H1 (cell line): ENCODE measurements around the gene P3H2. TPM values are rescaled to one million over a fixed set of nuclear protein-coding genes. Genes with fewer than 3 reads are reported as not detected.

ENCODE experiments used
- CTCF ChIA-PET: fragments of 300-600 bp; sonication (Branson Sonifier 250); formaldehyde crosslinking; loops from one replicate; lab custom pipeline; 2021; ENCODE audit not compliant: partially characterized antibody; lab: Charles Lee
- POLR2A ChIA-PET: fragments of 300-600 bp; sonication (Branson Sonifier 250); formaldehyde crosslinking; loops from one replicate; lab custom pipeline; 2021; ENCODE audit warnings: inconsistent platforms; ENCODE audit not compliant: partially characterized antibody; lab: Charles Lee
- DNase-seq, 2 experiments: peaks; one replicate each; pipeline versions ENCODE4 v3.0.0 to v3.0.0-alpha.2; 2010 to 2022; ENCODE audit warnings: low spot score in 2 of 2, low read depth in 1 of 2, mixed read lengths in 1 of 2
- FAIRE-seq: peaks from 2 replicates; lab custom pipeline; 2011; peaks lifted over from hg19 to GRCh38; lab: Jason Lieb, UNC
- H2AFZ ChIP-seq: 2 replicates; pipeline ENCODE4 v1.8.1; 2012; ENCODE audit warnings: low read length, inconsistent platforms
- H2AK5ac ChIP-seq: 2 replicates; pipeline ENCODE4 v1.6.1; 2013; ENCODE audit warnings: low read depth, low read length
- H2BK120ac ChIP-seq: replicated peaks from 2 replicates; pipeline ENCODE3; 2013; ENCODE audit warnings: low read depth, low read length, inconsistent platforms
- H2BK12ac ChIP-seq: 2 replicates; pipeline ENCODE4 v1.6.1; 2013; ENCODE audit warnings: low read depth, low read length
- H2BK15ac ChIP-seq: 2 replicates; pipeline ENCODE4 v1.6.1; 2013; ENCODE audit warnings: low read length
- H2BK20ac ChIP-seq: 2 replicates; pipeline ENCODE4 v1.6.1; 2013; ENCODE audit warnings: low read length
- H2BK5ac ChIP-seq: 2 replicates; pipeline ENCODE4 v1.6.1; 2013; ENCODE audit warnings: low read depth, low read length
- H3K14ac ChIP-seq: 2 replicates; pipeline ENCODE4 v1.6.1; 2013; ENCODE audit warnings: inconsistent platforms; ENCODE audit not compliant: insufficient read length
- H3K18ac ChIP-seq: 2 replicates; pipeline ENCODE4 v1.6.1; 2013; ENCODE audit warnings: low read length; ENCODE audit errors: extremely low read depth
- H3K23ac ChIP-seq: 2 replicates; pipeline ENCODE4 v1.6.1; 2013; ENCODE audit warnings: inconsistent platforms; ENCODE audit not compliant: insufficient read length
- H3K23me2 ChIP-seq: 2 replicates; pipeline ENCODE4 v1.6.1; 2013; ENCODE audit warnings: low read depth, low read length
- H3K27ac ChIP-seq: 2 replicates; pipeline ENCODE4 v1.6.1; 2011; ENCODE audit warnings: low read depth, low read length, inconsistent platforms
- H3K27me3 ChIP-seq, 4 experiments: replicated peaks in 1 of 4; 1 replicate in 1 of 4; 2 replicates in 3 of 4; pipeline versions ENCODE4 v1.6.1 to v1.8.1; 2011 to 2013; ENCODE audit warnings: low read length in 3 of 4, mild to moderate bottlenecking in 3 of 4, inconsistent platforms in 2 of 4, mixed read lengths in 2 of 4, moderate library complexity in 1 of 4; ENCODE audit not compliant: control insufficient read depth in 3 of 4, insufficient read depth in 3 of 4; ENCODE audit errors: extremely low read depth in 1 of 4
- H3K36me3 ChIP-seq, 4 experiments: 2 replicates each; pipeline versions ENCODE4 v1.6.1 to v1.8.1; 2011 to 2013; ENCODE audit warnings: mild to moderate bottlenecking in 4 of 4, low read length in 3 of 4, moderate library complexity in 2 of 4, control low read depth in 1 of 4, inconsistent platforms in 1 of 4; ENCODE audit not compliant: insufficient read depth in 4 of 4, control insufficient read depth in 2 of 4
- H3K4ac ChIP-seq: replicated peaks from 2 replicates; pipeline ENCODE3; 2013; ENCODE audit warnings: low read length, low read depth, mixed read lengths, inconsistent platforms; ENCODE audit not compliant: insufficient read length
- H3K4me1 ChIP-seq, 4 experiments: replicated peaks in 1 of 4; 1 replicate in 1 of 4; 2 replicates in 3 of 4; pipeline versions ENCODE4 v1.6.1 to v1.8.1; 2011 to 2013; ENCODE audit warnings: low read length in 3 of 4, inconsistent platforms in 2 of 4, mixed read lengths in 1 of 4; ENCODE audit not compliant: insufficient read depth in 4 of 4, control insufficient read depth in 3 of 4
- H3K4me2 ChIP-seq, 2 experiments: 2 replicates each; pipeline versions ENCODE4 v1.6.1 to v1.8.1; 2011 to 2013; ENCODE audit warnings: low read depth in 2 of 2, low read length in 2 of 2, control low read depth in 1 of 2, inconsistent platforms in 1 of 2, mild to moderate bottlenecking in 1 of 2; ENCODE audit not compliant: insufficient read depth in 1 of 2
- H3K4me3 ChIP-seq, 4 experiments: fragments of 200-600, 300-600 bp in 1 of 4; sonication (generic), shearing (Covaris generic), sonication (Bioruptor Twin) in 1 of 4; 2 replicates each; pipeline versions ENCODE4 v1.5.1 to v1.8.1; 2011 to 2016; ENCODE audit warnings: low read length in 4 of 4, low read depth in 3 of 4, control low read depth in 2 of 4, inconsistent platforms in 2 of 4, mild to moderate bottlenecking in 2 of 4, mixed read lengths in 1 of 4, moderate library complexity in 1 of 4; ENCODE audit not compliant: insufficient read depth in 2 of 4; ENCODE audit errors: extremely low read depth in 1 of 4
- H3K56ac ChIP-seq: replicated peaks from 2 replicates; pipeline ENCODE3; 2013; ENCODE audit warnings: low read depth, mild to moderate bottlenecking, mixed read lengths, low read length, inconsistent platforms; ENCODE audit not compliant: insufficient read length
- H3K79me1 ChIP-seq: 2 replicates; pipeline ENCODE4 v1.6.1; 2013; ENCODE audit warnings: low read depth, low read length, control low read depth
- H3K79me2 ChIP-seq, 2 experiments: 2 replicates each; pipeline versions ENCODE4 v1.6.1 to v1.8.1; 2012 to 2013; ENCODE audit warnings: low read length in 2 of 2, mild to moderate bottlenecking in 2 of 2, inconsistent platforms in 1 of 2; ENCODE audit not compliant: insufficient read depth in 2 of 2, control insufficient read depth in 1 of 2
- H3K9ac ChIP-seq, 4 experiments: replicated peaks in 1 of 4; 1 replicate in 1 of 4; 2 replicates in 3 of 4; pipeline versions ENCODE4 v1.6.1 to v1.8.1; 2011 to 2013; ENCODE audit warnings: low read depth in 3 of 4, low read length in 3 of 4, control low read depth in 2 of 4, mild to moderate bottlenecking in 2 of 4, moderate library complexity in 2 of 4, inconsistent platforms in 1 of 4; ENCODE audit errors: extremely low read depth in 1 of 4
- H3K9me3 ChIP-seq, 2 experiments: 2 replicates each; pipeline versions ENCODE4 v1.6.1 to v1.8.1; 2012 to 2013; ENCODE audit warnings: mild to moderate bottlenecking in 2 of 2, moderate library complexity in 2 of 2, control low read depth in 1 of 2, inconsistent platforms in 1 of 2, low read depth in 1 of 2, low read length in 1 of 2, mixed read lengths in 1 of 2; ENCODE audit not compliant: insufficient read depth in 2 of 2
- H4K20me1 ChIP-seq, 2 experiments: replicated peaks in 1 of 2; 2 replicates each; pipeline versions ENCODE3 to v1.8.1; 2011 to 2013; ENCODE audit warnings: inconsistent platforms in 2 of 2, low read length in 2 of 2, mild to moderate bottlenecking in 1 of 2; ENCODE audit not compliant: insufficient read depth in 2 of 2, control insufficient read depth in 1 of 2
- H4K5ac ChIP-seq: 2 replicates; pipeline ENCODE4 v1.6.1; 2013; ENCODE audit warnings: low read length, low read depth, mixed read lengths, inconsistent platforms; ENCODE audit not compliant: insufficient read length
- H4K8ac ChIP-seq: 2 replicates; pipeline ENCODE4 v1.8.0; 2013; ENCODE audit warnings: mild to moderate bottlenecking, moderate library complexity, low read length, inconsistent platforms; ENCODE audit not compliant: insufficient read depth; ENCODE audit errors: extremely low read depth
- H4K91ac ChIP-seq: replicated peaks from 2 replicates; pipeline ENCODE3; 2013; ENCODE audit warnings: low read length, mixed read lengths, inconsistent platforms; ENCODE audit not compliant: insufficient read length
- BCL11A ChIP-seq, 2 experiments: IDR thresholded peaks; one replicate each; pipeline ENCODE4 v1.6.1; 2011; ENCODE audit warnings: low read depth in 2 of 2, low read length in 2 of 2, mild to moderate bottlenecking in 2 of 2
- CEBPB ChIP-seq: IDR thresholded peaks from 2 replicates; pipeline ENCODE4 v1.6.1; 2012; ENCODE audit warnings: low read depth, low read length
- CHD1 ChIP-seq: IDR thresholded peaks from 2 replicates; pipeline ENCODE4 v1.6.1; 2012; ENCODE audit warnings: low read depth, low read length, improper control_type of control experiment
- GABPA ChIP-seq: IDR thresholded peaks from 2 replicates; pipeline ENCODE4 v1.6.1; 2011; ENCODE audit warnings: mild to moderate bottlenecking, low read length, moderate library complexity, borderline replicate concordance; ENCODE audit not compliant: insufficient read depth
- HDAC6 ChIP-seq: IDR thresholded peaks from one replicate; pipeline ENCODE4 v1.7.1; 2012; ENCODE audit warnings: low read depth, mild to moderate bottlenecking, inconsistent platforms, low read length, moderate library complexity
- RBBP5 ChIP-seq: IDR thresholded peaks from 2 replicates; pipeline ENCODE4 v1.7.1; 2012; ENCODE audit warnings: low read depth, mild to moderate bottlenecking, inconsistent platforms, low read length, moderate library complexity, borderline replicate concordance
- RNF2 ChIP-seq: fragments of 200-900, 300-1000 bp; sonication (generic); IDR thresholded peaks from 2 replicates; pipeline ENCODE4 v1.7.1; 2016; ENCODE audit warnings: borderline replicate concordance, low read depth, mild to moderate bottlenecking, antibody characterized with exemption, low read length; ENCODE audit not compliant: poor library complexity, severe bottlenecking; ENCODE audit errors: missing control alignments
- SAP30 ChIP-seq: fragments of 300-600 bp; sonication (generic); IDR thresholded peaks from 2 replicates; pipeline ENCODE4 v1.7.1; 2012; ENCODE audit warnings: low read length, moderate library complexity, mild to moderate bottlenecking, inconsistent platforms; ENCODE audit not compliant: insufficient read depth, insufficient replicate concordance
- SIRT6 ChIP-seq: IDR thresholded peaks from one replicate; pipeline ENCODE4 v1.7.1; 2012; ENCODE audit warnings: low read length, inconsistent platforms
- SP2 ChIP-seq: IDR thresholded peaks from 2 replicates; pipeline ENCODE4 v1.6.1; 2012; ENCODE audit warnings: mild to moderate bottlenecking, low read length, inconsistent platforms
- TAF7 ChIP-seq: optimal IDR thresholded peaks from 2 replicates; pipeline ENCODE3; 2011; ENCODE audit warnings: low read depth, mild to moderate bottlenecking, inconsistent platforms, low read length, moderate library complexity, borderline replicate concordance
- WGBS, 2 experiments: shearing (Covaris generic) in 1 of 2; methylation state at CpG; one replicate each; pipeline versions ENCODE4 v1.1.6 to v1.1.7; 2013 to 2015; ENCODE audit warnings: low lambda C conversion rate in 2 of 2, mixed read lengths in 2 of 2, inconsistent platforms in 1 of 2, low coverage in 1 of 2, missing lambda C conversion rate in 1 of 2; ENCODE audit not compliant: insufficient replicate concordance in 2 of 2, insufficient coverage in 1 of 2, insufficient read length in 1 of 2; ENCODE audit errors: extremely low coverage in 1 of 2, missing lambda C conversion rate in 1 of 2; 5-methylcytosine and 5-hydroxymethylcytosine counted together
- polyA plus RNA-seq, 7 experiments: library from polyadenylated mRNA; depleted of rRNA in 3 of 7; stranded (reverse) in 5 of 7; unstranded in 2 of 7; fragments of >200 nt in 5 of 7; fragments of 200-250 nt in 2 of 7; gene quantifications; 1 replicate in 5 of 7; 2 replicates in 1 of 7; 4 replicates in 1 of 7; pipeline versions ENCODE4 v1.2.1 to v1.2.3, GENCODE V29; 2011 to 2013; ENCODE audit warnings: missing spikeins in 2 of 7, mixed read lengths in 2 of 7
- total RNA-seq: library from RNA; stranded (reverse); fragmentation: NEBNext Ultra II Directional; extraction: Animal tissue kit (Norgen Biotek cat#: 25700); gene quantifications from 2 replicates; pipeline ENCODE4 v1.2.1, GENCODE V29; 2021

Gene P3H2
- total and polyA plus RNA-seq, 2 of the 8 experiments (the other 6 are each of a cell fraction or from before 2014, with no cell fraction given): 40.5 to 60.4 TPM

DNA sequence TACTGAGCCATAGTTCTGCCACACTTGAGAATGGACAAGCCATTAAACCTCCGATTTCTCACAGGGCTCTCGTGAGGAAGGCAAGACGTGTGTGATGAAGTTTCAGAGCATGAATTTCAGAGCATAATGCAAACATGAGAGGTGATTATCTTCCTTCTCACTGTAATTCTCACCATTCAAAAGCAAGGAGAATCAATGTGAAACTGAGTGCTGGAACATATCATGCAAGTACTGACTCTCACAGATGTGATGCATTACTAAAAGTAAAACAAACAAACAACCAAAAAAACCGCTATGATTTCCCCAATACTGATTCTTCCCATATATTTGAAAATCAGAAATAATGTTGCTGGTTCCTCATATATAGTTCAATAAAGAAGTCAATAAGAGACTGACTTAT is 23.7 kb downstream of the P3H2 start:
- Histone ChIP-seq H3K36me3 (no peaks in the 10 kb centered on the region), H2BK12ac (no peak overlapping the region; the same call in 1 of the 2 replicates), H3K23ac (no peak overlapping the region), H4K20me1 (no peaks in the 10 kb centered on the region), H2BK20ac (no peak overlapping the region), H3K4me2 (no peak overlapping the region), H3K27ac (no peak overlapping the region), H3K56ac (no peak overlapping the region), H2BK15ac (no peak overlapping the region; the same call in 1 of the 2 replicates), H3K18ac (no peak overlapping the region), H3K9ac (no peak overlapping the region), H3K4me3 (no peak overlapping the region), H2AK5ac (no peak overlapping the region), H4K91ac (no peak overlapping the region), H4K5ac (no peak overlapping the region), H3K79me2 (peaks cover 0 to 84% of the 10 kb centered on the region in 2 experiments; a peak in 2 of 4 replicates), H3K23me2 (no peaks in the 10 kb centered on the region), H2BK120ac (no peak overlapping the region), H3K27me3 (no peaks in the 10 kb centered on the region), H2BK5ac (no peak overlapping the region), H3K14ac (no peak overlapping the region), H4K8ac (no peak overlapping the region), H3K79me1 (no peaks in the 10 kb centered on the region; the same call in 1 of the 2 replicates), H3K4ac (no peak overlapping the region), H3K4me1 (peaks cover 0 to 10% (median 6%) of the 10 kb centered on the region in 4 experiments; a peak in 6 of 7 replicates), H3K9me3 (no peaks in the 10 kb centered on the region), H2AFZ (no peak overlapping the region)
- ChIA-PET CTCF (interaction anchor here (0.8 kb wide), 2 partner anchors 9 to 25 kb away, joined by 3 to 4 read pairs; no protein-coding TSS in a partner anchor), POLR2A (no interaction called here)
- no peak for TF ChIP-seq SP2
- no peak for TF ChIP-seq HDAC6
- TF ChIP-seq RNF2: no peak
- TF ChIP-seq CHD1: no peak
- no peak for TF ChIP-seq CEBPB
- no peak for TF ChIP-seq SIRT6
- no peak for TF ChIP-seq RBBP5
- TF ChIP-seq BCL11A (IDR thresholded peaks at IDR 0.05; ENCODE audit: low read depth in 2 of 2, low read length in 2 of 2): no peak
- no peak for TF ChIP-seq TAF7
- no peak for TF ChIP-seq GABPA
- TF ChIP-seq SAP30: no peak
- WGBS, 2 experiments: 92% methylated on average over 4 of the region's 4 CpGs; no CpG with 5 or more reads in 1 of the 2 experiments
- FAIRE-seq (no peak), DNase-seq (no peak)
